ENCODE results near the gene BCL2L14. TPM values are rescaled to one million over a fixed set of nuclear protein-coding genes. Genes with fewer than 3 reads are reported as not detected.

Gene BCL2L14
- total RNA-seq, 4 donors from 2014 or later: not detected

- 84% methylated on average over 6 of the region's 6 CpGs for WGBS
- Histone ChIP-seq H3K27me3 (no peaks in the 10 kb centered on the region), H3K4me1 (no peaks in the 10 kb centered on the region), H3K27ac (no peak overlapping the region), H3K4me3 (no peak overlapping the region), H3K9me3 (no peaks in the 10 kb centered on the region), H3K36me3 (peaks cover 27% of the 10 kb centered on the region)
- TF ChIP-seq POLR2AphosphoS5 (IDR thresholded peaks at IDR 0.05) (no peak), EP300 (IDR thresholded peaks at IDR 0.05) (no peak), POLR2A (IDR thresholded peaks at IDR 0.05) (no peak)
- TF ChIP-seq, protein P1, sequence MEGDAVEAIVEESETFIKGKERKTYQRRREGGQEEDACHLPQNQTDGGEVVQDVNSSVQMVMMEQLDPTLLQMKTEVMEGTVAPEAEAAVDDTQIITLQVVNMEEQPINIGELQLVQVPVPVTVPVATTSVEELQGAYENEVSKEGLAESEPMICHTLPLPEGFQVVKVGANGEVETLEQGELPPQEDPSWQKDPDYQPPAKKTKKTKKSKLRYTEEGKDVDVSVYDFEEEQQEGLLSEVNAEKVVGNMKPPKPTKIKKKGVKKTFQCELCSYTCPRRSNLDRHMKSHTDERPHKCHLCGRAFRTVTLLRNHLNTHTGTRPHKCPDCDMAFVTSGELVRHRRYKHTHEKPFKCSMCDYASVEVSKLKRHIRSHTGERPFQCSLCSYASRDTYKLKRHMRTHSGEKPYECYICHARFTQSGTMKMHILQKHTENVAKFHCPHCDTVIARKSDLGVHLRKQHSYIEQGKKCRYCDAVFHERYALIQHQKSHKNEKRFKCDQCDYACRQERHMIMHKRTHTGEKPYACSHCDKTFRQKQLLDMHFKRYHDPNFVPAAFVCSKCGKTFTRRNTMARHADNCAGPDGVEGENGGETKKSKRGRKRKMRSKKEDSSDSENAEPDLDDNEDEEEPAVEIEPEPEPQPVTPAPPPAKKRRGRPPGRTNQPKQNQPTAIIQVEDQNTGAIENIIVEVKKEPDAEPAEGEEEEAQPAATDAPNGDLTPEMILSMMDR (IDR thresholded peaks at IDR 0.05): no peak
- no peak for DNase-seq (ENCODE audit: low spot score in 2 of 2)
Observed at GRCh38 chr12:12147111-12147510, 76.4 kb downstream of the BCL2L14 start.

Other genes with a start within 250 kb of the BCL2L14 start
- gene LRP6, start 196.1 kb downstream of the BCL2L14 start, total RNA-seq: 10 to 100 TPM; 13.3 to 39.9 (median 33.9) TPM

All from suprapubic skin (tissue), 4 donors.